ENCODE data around the gene IL17RA. TPM values are rescaled to one million over a fixed set of nuclear protein-coding genes. Genes with fewer than 3 reads are reported as not detected.
"Not testable (repeated sequence)": the region's sequence is repeated elsewhere in the genome, so short reads cannot be mapped to it uniquely, and the experiment has no call there.

IL17RA gene
- total RNA-seq, 1 donor from 2014 or later: 21.5 TPM

DNA sequence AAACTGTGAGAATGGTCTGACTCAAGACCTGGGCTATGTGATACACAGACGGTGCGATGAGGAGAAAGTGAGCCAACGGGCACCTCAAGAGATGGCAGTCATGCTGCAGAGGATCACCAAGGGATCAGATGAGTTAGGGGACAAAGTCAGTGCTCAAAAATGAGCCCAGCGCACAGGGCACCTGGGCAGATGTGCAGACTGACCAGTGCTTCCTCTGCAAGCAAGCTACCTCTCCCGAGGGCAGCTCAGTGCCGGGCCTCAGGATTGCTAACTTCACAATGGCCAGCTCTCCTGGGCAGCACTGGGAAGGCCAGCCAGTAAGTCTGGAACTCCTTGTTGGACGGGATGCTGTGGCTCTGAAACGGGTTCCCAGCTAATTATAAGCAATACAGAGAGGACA lies 59.0 kb downstream of the IL17RA start:
- peaks cover 9% of the 10 kb centered on the region for H3K36me3 Mint-ChIP-seq (ENCODE audit: low read depth, unreplicated experiment)
- FAIRE-seq (no peak), DNase-seq (ENCODE audit: low read depth) (no peak)
- Histone ChIP-seq H3K4me3 (ENCODE audit: insufficient read depth, low read depth, low read length) (no peak overlapping the region), H3K79me2 (ENCODE audit: insufficient read depth, low read length) (peaks cover 10% of the 10 kb centered on the region), H3K9me3 (ENCODE audit: insufficient read depth, low read depth, low read length) (no peaks in the 10 kb centered on the region), H3K4me2 (ENCODE audit: low read length) (no peak overlapping the region), H3K27me3 (ENCODE audit: insufficient read depth, low read length) (no peaks in the 10 kb centered on the region), H4K20me1 (ENCODE audit: insufficient read depth, low read length) (peaks cover 24% of the 10 kb centered on the region), H3K9ac (ENCODE audit: low read length) (no peak overlapping the region), H3K36me3 (ENCODE audit: insufficient read depth, low read length) (peaks cover 6% of the 10 kb centered on the region), H2AFZ (ENCODE audit: low read depth, low read length) (no peak overlapping the region), H3K4me1 (ENCODE audit: insufficient read depth, low read length) (no peaks in the 10 kb centered on the region), H3K27ac (ENCODE audit: low read depth, low read length) (no peak overlapping the region)
- H3K4me1 Mint-ChIP-seq (ENCODE audit: low read depth, unreplicated experiment): no peaks in the 10 kb centered on the region
- no peak overlapping the region for H3K4me3 Mint-ChIP-seq (ENCODE audit: unreplicated experiment)
- TF ChIP-seq, protein P1, sequence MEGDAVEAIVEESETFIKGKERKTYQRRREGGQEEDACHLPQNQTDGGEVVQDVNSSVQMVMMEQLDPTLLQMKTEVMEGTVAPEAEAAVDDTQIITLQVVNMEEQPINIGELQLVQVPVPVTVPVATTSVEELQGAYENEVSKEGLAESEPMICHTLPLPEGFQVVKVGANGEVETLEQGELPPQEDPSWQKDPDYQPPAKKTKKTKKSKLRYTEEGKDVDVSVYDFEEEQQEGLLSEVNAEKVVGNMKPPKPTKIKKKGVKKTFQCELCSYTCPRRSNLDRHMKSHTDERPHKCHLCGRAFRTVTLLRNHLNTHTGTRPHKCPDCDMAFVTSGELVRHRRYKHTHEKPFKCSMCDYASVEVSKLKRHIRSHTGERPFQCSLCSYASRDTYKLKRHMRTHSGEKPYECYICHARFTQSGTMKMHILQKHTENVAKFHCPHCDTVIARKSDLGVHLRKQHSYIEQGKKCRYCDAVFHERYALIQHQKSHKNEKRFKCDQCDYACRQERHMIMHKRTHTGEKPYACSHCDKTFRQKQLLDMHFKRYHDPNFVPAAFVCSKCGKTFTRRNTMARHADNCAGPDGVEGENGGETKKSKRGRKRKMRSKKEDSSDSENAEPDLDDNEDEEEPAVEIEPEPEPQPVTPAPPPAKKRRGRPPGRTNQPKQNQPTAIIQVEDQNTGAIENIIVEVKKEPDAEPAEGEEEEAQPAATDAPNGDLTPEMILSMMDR (IDR thresholded peaks at IDR 0.05; ENCODE audit: insufficient read depth, low read depth, low read length): no peak
- TF ChIP-seq EZH2 (IDR thresholded peaks at IDR 0.05; ENCODE audit: insufficient read depth, low read length): no peak
- peaks cover 2% of the 10 kb centered on the region for H3K9me3 Mint-ChIP-seq (ENCODE audit: unreplicated experiment)
- no peak overlapping the region for H3K27ac Mint-ChIP-seq (ENCODE audit: unreplicated experiment)
- no peaks in the 10 kb centered on the region for H3K27me3 Mint-ChIP-seq (ENCODE audit: low read depth, unreplicated experiment)

DNA sequence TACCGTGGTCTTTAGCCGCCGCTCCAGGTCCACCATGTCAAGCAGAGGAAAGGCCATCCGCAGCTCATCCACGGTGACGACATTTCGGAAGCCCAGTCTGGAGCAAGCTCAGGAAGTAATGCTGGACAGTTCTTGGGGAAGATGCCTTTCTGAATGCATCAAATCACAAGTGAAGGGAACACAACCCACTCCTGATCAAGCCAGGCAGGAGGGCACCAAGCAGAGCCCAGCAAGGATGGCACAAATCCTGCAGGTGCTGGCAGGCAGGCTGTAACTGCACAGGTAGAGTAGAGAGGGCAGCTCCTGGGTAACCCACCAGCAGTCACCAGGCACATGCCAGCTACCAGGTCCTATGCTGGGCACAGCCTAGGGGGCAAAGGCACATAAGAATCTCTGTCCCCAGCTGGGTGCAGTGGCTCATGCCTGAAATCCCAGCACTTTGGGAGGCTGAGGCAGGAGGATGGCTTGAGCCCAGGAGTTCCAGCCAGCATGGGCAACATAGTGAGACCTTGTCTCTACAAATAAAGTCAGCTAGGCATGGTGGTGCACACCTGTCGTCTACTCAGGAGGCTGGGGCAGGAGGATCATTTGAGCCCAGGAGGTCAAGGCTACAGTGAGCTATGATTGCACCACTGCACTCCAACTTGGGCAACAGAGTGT lies 60.4 kb downstream of the IL17RA start:
- H3K27me3 ChIP-seq (ENCODE audit: insufficient read depth, low read length): no peaks in the 10 kb centered on the region
- no peak overlapping the region for H3K9ac ChIP-seq (ENCODE audit: low read length)
- no peaks in the 10 kb centered on the region for H3K27me3 Mint-ChIP-seq (ENCODE audit: low read depth, unreplicated experiment)
- no peak overlapping the region for H3K4me2 ChIP-seq (ENCODE audit: low read length)
- H3K27ac ChIP-seq (ENCODE audit: low read depth, low read length): no peak overlapping the region
- H3K9me3 ChIP-seq (ENCODE audit: insufficient read depth, low read depth, low read length): no peaks in the 10 kb centered on the region
- peaks cover 6% of the 10 kb centered on the region for H3K36me3 ChIP-seq (ENCODE audit: insufficient read depth, low read length)
- H3K4me1 Mint-ChIP-seq (ENCODE audit: low read depth, unreplicated experiment): no peaks in the 10 kb centered on the region
- H3K4me3 ChIP-seq (ENCODE audit: insufficient read depth, low read depth, low read length): no peak overlapping the region
- no peak for FAIRE-seq
- peaks cover 37% of the 10 kb centered on the region for H4K20me1 ChIP-seq (ENCODE audit: insufficient read depth, low read length)
- H3K9me3 Mint-ChIP-seq (ENCODE audit: unreplicated experiment): peaks cover 2% of the 10 kb centered on the region
- no peak overlapping the region for H2AFZ ChIP-seq (ENCODE audit: low read depth, low read length)
- H3K36me3 Mint-ChIP-seq (ENCODE audit: low read depth, unreplicated experiment): peaks cover 9% of the 10 kb centered on the region
- peaks cover 23% of the 10 kb centered on the region for H3K79me2 ChIP-seq (ENCODE audit: insufficient read depth, low read length)
- no peaks in the 10 kb centered on the region for H3K4me1 ChIP-seq (ENCODE audit: insufficient read depth, low read length)
- H3K4me3 Mint-ChIP-seq (ENCODE audit: unreplicated experiment): no peak overlapping the region
- no peak for DNase-seq (ENCODE audit: low read depth)
- TF ChIP-seq, protein P1 (IDR thresholded peaks at IDR 0.05; ENCODE audit: insufficient read depth, low read depth, low read length): no peak
- TF ChIP-seq EZH2 (IDR thresholded peaks at IDR 0.05; ENCODE audit: insufficient read depth, low read length): no peak
- H3K27ac Mint-ChIP-seq (ENCODE audit: unreplicated experiment): no peak overlapping the region

DNA sequence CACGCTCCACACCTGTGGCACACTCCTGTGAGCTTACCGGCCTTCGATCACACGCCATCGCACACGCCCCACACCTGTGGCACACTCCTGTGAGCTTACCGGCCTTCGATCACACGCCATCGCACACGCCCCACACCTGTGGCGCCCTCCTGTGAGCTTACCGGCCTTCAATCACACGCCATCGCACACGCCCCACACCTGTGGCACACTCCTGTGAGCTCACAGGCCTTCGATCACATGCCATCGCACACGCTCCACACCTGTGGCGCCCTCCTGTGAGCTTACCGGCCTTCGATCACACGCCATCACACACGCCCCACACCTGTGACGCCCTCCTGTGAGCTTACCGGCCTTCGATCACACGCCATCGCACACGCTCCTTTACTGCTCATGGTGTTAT lies 62.7 kb downstream of the IL17RA start:
- FAIRE-seq; H3K9me3 ChIP-seq (ENCODE audit: insufficient read depth, low read depth, low read length): not testable (repeated sequence)
- peaks cover 32% of the 10 kb centered on the region for H3K79me2 ChIP-seq (ENCODE audit: insufficient read depth, low read length)

More for the DNA sequence above, 62.7 kb downstream of the IL17RA start:
- H3K27me3 Mint-ChIP-seq (ENCODE audit: low read depth, unreplicated experiment); H3K4me1 ChIP-seq (ENCODE audit: insufficient read depth, low read length); H3K36me3 ChIP-seq (ENCODE audit: insufficient read depth, low read length); H3K4me1 Mint-ChIP-seq (ENCODE audit: low read depth, unreplicated experiment); DNase-seq (ENCODE audit: low read depth); H3K4me3 Mint-ChIP-seq (ENCODE audit: unreplicated experiment); H2AFZ ChIP-seq (ENCODE audit: low read depth, low read length); H3K27ac ChIP-seq (ENCODE audit: low read depth, low read length); H3K27me3 ChIP-seq (ENCODE audit: insufficient read depth, low read length); H3K4me3 ChIP-seq (ENCODE audit: insufficient read depth, low read depth, low read length); H3K4me2 ChIP-seq (ENCODE audit: low read length); H3K9ac ChIP-seq (ENCODE audit: low read length); H3K27ac Mint-ChIP-seq (ENCODE audit: unreplicated experiment); H3K36me3 Mint-ChIP-seq (ENCODE audit: low read depth, unreplicated experiment); H3K9me3 Mint-ChIP-seq (ENCODE audit: unreplicated experiment): not testable (repeated sequence)
- peaks cover 52% of the 10 kb centered on the region for H4K20me1 ChIP-seq (ENCODE audit: insufficient read depth, low read length)

Data from astrocyte (in vitro differentiated cells and primary cell).